Transverse colon (tissue), 4 donors: ENCODE measurements around the gene COL20A1. TPM values are rescaled to one million over a fixed set of nuclear protein-coding genes. Genes with fewer than 3 reads are reported as not detected.

Experiments used
- DNase-seq: peaks from one replicate; pipeline ENCODE4 v3.0.0-alpha.2; 2019
- H3K27ac ChIP-seq, 4 donors: fragments of 200-600 bp; sonication (generic); 2 replicates each; pipeline ENCODE4 v1.5.1; 2016 to 2018; ENCODE audit warnings: inconsistent platforms in 4 of 4
- H3K27me3 ChIP-seq: fragments of 200-600 bp; sonication (generic); 2 replicates; pipeline ENCODE4 v1.5.1; 2017; ENCODE audit warnings: inconsistent platforms
- H3K36me3 ChIP-seq, 4 donors: fragments of 200-600 bp; sonication (generic); 2 replicates each; pipeline ENCODE4 v1.5.1; 2017 to 2019; ENCODE audit warnings: inconsistent platforms in 4 of 4
- H3K4me1 ChIP-seq, 4 donors: fragments of 200-600 bp; sonication (generic); 2 replicates each; pipeline ENCODE4 v1.5.1; 2017 to 2020; ENCODE audit warnings: inconsistent platforms in 4 of 4
- H3K4me3 ChIP-seq, 4 donors: fragments of 200-600 bp; sonication (generic); 1 replicate in 1 of 4; 2 replicates in 3 of 4; pipeline versions ENCODE4 v1.5.1 to v1.6.1; 2017 to 2019; ENCODE audit warnings: inconsistent platforms in 4 of 4
- H3K9me3 ChIP-seq, 2 donors: fragments of 200-600 bp; sonication (generic); 2 replicates each; pipeline ENCODE4 v1.5.1; 2017 to 2019; ENCODE audit warnings: inconsistent platforms in 2 of 2
- CTCF ChIP-seq, 5 experiments: fragments of 200-600 bp in 3 of 5; fragments of 450-650 bp in 2 of 5; sonication (generic) in 3 of 5; IDR thresholded peaks; 1 replicate in 2 of 5; 2 replicates in 3 of 5; pipeline ENCODE4 v1.5.1; 2016 to 2017; ENCODE audit warnings: antibody characterized with exemption in 5 of 5, inconsistent platforms in 3 of 5, mild to moderate bottlenecking in 2 of 5, moderate library complexity in 1 of 5
- EP300 ChIP-seq: sonication (generic); formaldehyde crosslinking; IDR thresholded peaks from one replicate; pipeline ENCODE4 v1.6.1; 2017; ENCODE audit warnings: antibody characterized with exemption, low read depth
- POLR2A ChIP-seq: fragments of 450-650 bp; IDR thresholded peaks from one replicate; pipeline ENCODE4 v1.6.1; 2016; ENCODE audit warnings: antibody characterized with exemption, mild to moderate bottlenecking, moderate library complexity
- POLR2AphosphoS5 ChIP-seq, 3 donors: sonication (generic); formaldehyde crosslinking; IDR thresholded peaks; one replicate each; pipeline ENCODE4 v1.6.1; 2016; ENCODE audit warnings: antibody characterized with exemption in 3 of 3
- WGBS, 2 donors: methylation state at CpG; one replicate each; pipeline ENCODE4 v1.1.5; 2018; ENCODE audit warnings: low coverage in 1 of 2; 5-methylcytosine and 5-hydroxymethylcytosine counted together
- in situ Hi-C, 4 donors: fragments of 200-750 bp; cut with MboI; loops; one replicate each; pipeline versions ENCODE4 v1.15.0 to v1.15.1; 2017; ENCODE audit warnings: low sequenced_read_pairs in 3 of 4, low pct_ligation_motif_present in 1 of 4, low pct_unique_long_range_greater_than_20kb in 1 of 4
- intact Hi-C: fragments of 100-400 bp; cut with DNase I; formaldehyde crosslinking; loops from one replicate; pipeline ENCODE4 v1.15.1; 2023; ENCODE audit warnings: low total_unique reads
- total RNA-seq, 4 donors: library from RNA; depleted of rRNA; stranded (reverse); fragments of >200 nt; gene quantifications; one replicate each; pipeline ENCODE4 v1.1.0, GENCODE V29; 2016

Gene COL20A1
- total RNA-seq, 4 donors from 2014 or later, result 43.8 TPM; not detected in 3

DNA sequence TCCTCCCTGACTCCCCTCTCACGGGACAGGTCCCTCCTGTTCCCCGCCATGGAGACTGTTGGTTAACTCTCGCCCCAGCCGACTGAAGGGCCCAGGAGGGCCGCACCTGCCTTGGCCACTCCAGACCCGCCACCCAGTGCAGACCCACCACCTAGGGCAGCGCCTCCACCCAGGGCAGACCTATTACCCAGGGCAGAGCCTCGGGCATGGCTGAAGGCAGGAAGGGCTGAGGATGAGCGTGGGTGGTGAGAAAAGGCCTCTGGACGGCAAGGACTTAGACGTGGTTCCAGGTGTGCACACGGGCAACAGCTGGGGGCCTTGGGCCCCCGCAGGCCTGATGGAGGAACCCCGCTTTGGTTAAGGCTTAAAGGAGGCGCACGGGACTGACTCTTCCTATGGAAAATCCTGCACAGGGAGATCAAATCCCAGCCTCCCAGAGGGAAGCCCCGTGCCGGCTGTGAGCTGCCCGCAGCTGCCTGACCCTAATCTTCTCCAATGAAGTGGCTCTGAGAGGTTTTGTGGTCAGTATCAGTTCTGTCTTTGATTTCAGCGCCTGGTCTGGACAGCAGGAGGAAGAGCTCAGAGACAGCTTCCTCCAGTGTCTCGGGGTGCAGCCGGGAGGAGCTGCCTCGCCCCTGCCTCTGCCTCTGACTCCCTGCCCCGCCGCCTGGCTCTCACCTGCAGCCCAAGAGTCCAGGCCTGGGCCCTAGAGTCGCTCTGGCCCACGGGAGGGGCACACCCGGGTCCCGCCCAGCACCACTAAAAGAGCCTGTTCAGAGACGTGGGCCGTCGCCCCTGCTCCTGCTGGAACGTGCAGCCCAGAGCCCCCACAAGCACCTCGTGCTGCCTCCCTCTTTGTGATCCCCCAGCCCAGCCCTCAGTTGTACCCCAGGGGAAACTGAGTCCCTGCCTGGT, 80.2 kb downstream of the COL20A1 start:
- Histone ChIP-seq H3K9me3 (no peaks in the 10 kb centered on the region), H3K36me3 (no peaks in the 10 kb centered on the region), H3K4me3 (no peak overlapping the region), H3K4me1 (no peaks in the 10 kb centered on the region), H3K27me3 (peaks cover 62% of the 10 kb centered on the region), H3K27ac (no peak overlapping the region)
- TF ChIP-seq EP300 (no peak), POLR2AphosphoS5 (IDR thresholded peaks at IDR 0.05) (no peak), CTCF (IDR thresholded peaks at IDR 0.05) (no peak), POLR2A (no peak)
- 61% methylated on average over 24 of the region's 34 CpGs; no CpG with 5 or more reads in 1 of the 2 donors for WGBS, 2 donors
- in situ Hi-C loops (no loop called here), intact Hi-C loops (no loop called here)
- no peak for DNase-seq

DNA sequence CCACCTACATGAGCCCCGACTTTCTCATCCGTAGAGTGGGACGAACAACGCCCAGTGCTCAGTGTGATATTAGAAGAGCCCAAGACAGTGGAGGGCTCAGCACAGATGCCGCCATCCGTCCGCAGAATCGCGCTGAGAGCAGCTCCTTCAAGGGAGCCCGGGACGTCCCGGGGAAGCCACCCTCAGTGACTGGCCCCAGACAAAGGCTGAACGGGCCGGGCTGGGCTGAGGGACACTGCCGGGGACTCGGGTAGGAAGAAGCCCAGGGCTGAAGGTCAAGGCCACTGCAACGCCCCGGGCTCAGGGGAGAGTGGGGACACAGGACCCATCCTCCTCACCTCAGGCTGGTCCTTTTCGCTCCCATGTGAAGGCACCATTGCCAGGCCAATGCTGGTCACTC, 81.0 kb downstream of the COL20A1 start:
- DNase-seq, result no peak
- no peaks in the 10 kb centered on the region for H3K4me1 ChIP-seq
- peaks cover 66% of the 10 kb centered on the region for H3K27me3 ChIP-seq
- intact Hi-C loops (no loop called here), in situ Hi-C loops (no loop called here)
- H3K27ac ChIP-seq, result no peak overlapping the region
- no peaks in the 10 kb centered on the region for H3K9me3 ChIP-seq
- WGBS, 2 donors, result 61 to 63% methylated on average over 3 to 19 of the region's 19 CpGs
- no peaks in the 10 kb centered on the region for H3K36me3 ChIP-seq
- no peak overlapping the region for H3K4me3 ChIP-seq
- no peak for TF ChIP-seq CTCF (IDR thresholded peaks at IDR 0.05)
- TF ChIP-seq POLR2AphosphoS5 (IDR thresholded peaks at IDR 0.05), result no peak
- no peak for TF ChIP-seq POLR2A
- TF ChIP-seq EP300, result no peak

DNA sequence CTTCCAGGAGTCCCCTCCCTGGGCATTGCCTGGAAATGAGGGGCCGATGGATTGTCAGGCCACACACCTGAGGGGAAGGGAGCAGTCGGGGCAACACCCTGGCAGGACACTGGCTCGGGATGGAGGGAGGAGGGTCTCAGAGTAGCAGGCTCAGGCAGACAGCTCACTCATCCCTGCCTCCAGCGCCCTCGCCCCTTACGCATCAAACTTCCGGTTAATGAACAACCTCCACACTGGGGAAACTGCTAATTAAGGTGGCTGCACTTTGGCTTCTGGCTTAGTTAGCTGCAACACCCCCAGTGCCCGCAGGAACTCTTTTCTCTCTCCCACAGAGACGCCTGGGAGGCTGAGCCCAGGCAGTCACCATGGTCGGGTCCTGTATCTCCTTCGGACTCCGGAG, 81.5 kb downstream of the COL20A1 start:
- TF ChIP-seq POLR2AphosphoS5 (IDR thresholded peaks at IDR 0.05) (no peak), POLR2A (no peak), CTCF (IDR thresholded peaks at IDR 0.05) (no peak), EP300 (no peak)
- intact Hi-C loops (no loop called here), in situ Hi-C loops (no loop called here)
- H3K36me3 ChIP-seq, result no peaks in the 10 kb centered on the region
- 51% methylated on average over 12 of the region's 12 CpGs; no CpG with 5 or more reads in 1 of the 2 donors for WGBS, 2 donors
- H3K4me3 ChIP-seq, result no peak overlapping the region
- no peaks in the 10 kb centered on the region for H3K4me1 ChIP-seq
- DNase-seq, result no peak
- H3K27ac ChIP-seq, result no peak overlapping the region
- peaks cover 66% of the 10 kb centered on the region for H3K27me3 ChIP-seq
- H3K9me3 ChIP-seq, result no peaks in the 10 kb centered on the region

DNA sequence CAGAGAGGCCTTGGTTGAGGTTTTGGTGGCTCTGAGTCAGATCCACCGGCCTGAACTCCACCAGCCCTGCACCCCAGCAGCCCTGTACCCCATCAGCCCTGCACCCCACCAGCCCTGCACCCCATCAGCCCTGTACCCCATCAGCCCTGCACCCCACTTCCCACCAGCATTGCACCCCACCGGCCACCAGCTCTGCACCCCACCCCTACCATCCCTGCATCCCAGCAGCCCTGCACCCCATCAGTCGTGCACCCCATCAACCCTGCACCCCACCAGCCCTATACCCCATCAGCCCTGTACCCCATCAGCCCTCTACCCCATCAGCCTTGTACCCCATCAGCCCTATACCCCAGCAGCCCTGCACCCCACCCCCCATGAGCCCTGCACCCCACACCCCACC, 82.5 kb downstream of the COL20A1 start:
- in situ Hi-C loops (no loop called here), intact Hi-C loops (no loop called here)
- Histone ChIP-seq H3K4me1 (no peaks in the 10 kb centered on the region), H3K27ac (no peak overlapping the region), H3K9me3 (no peaks in the 10 kb centered on the region), H3K36me3 (no peaks in the 10 kb centered on the region), H3K4me3 (no peak overlapping the region), H3K27me3 (peaks cover 65% of the 10 kb centered on the region)
- WGBS, 2 donors, result 61 to 100% methylated on average over 1 to 3 of the region's 3 CpGs
- TF ChIP-seq POLR2AphosphoS5 (IDR thresholded peaks at IDR 0.05) (no peak), CTCF (IDR thresholded peaks at IDR 0.05) (no peak), EP300 (no peak), POLR2A (no peak)
- no peak for DNase-seq
